Tibial artery (tissue), 4 donors: ENCODE results near the gene NTRK2.

Experiments used
- DNase-seq, 2 donors: peaks; one replicate each; pipeline ENCODE4 v3.0.0-alpha.2; 2019
- H3K27ac ChIP-seq, 2 donors: fragments of 200-600 bp; sonication (generic) in 1 of 2; 1 replicate in 1 of 2; 2 replicates in 1 of 2; pipeline ENCODE4 v1.5.1; 2018 to 2019; ENCODE audit warnings: mild to moderate bottlenecking in 1 of 2
- H3K27me3 ChIP-seq, 2 donors: fragments of 200-600 bp; sonication (generic) in 1 of 2; one replicate each; pipeline versions ENCODE4 v1.5.1 to v1.6.0; 2016 to 2019
- H3K36me3 ChIP-seq, 3 donors: fragments of 200-600 bp; sonication (generic) in 2 of 3; one replicate each; pipeline ENCODE4 v1.5.1; 2016 to 2019; ENCODE audit warnings: mild to moderate bottlenecking in 2 of 3
- H3K4me1 ChIP-seq, 4 donors: fragments of 200-600 bp; sonication (generic) in 2 of 4; 1 replicate in 3 of 4; 2 replicates in 1 of 4; pipeline ENCODE4 v1.5.1; 2016 to 2019
- H3K4me3 ChIP-seq, 2 donors: fragments of 200-600 bp; sonication (generic) in 1 of 2; 1 replicate in 1 of 2; 2 replicates in 1 of 2; pipeline ENCODE4 v1.5.1; 2018 to 2019; ENCODE audit warnings: mild to moderate bottlenecking in 2 of 2
- H3K9me3 ChIP-seq, 3 donors: fragments of 200-600 bp; sonication (generic) in 1 of 3; one replicate each; pipeline ENCODE4 v1.5.1; 2016 to 2019
- intact Hi-C: fragments of 100-400 bp; cut with DNase I; formaldehyde crosslinking; loops from one replicate; pipeline ENCODE4 v1.15.0; 2023; ENCODE audit warnings: low total_unique reads
- TF ChIP-seq, protein P1 (sequence below), 2 experiments: fragments of 200-600 bp in 1 of 2; fragments of 450-650 bp in 1 of 2; IDR thresholded peaks; one replicate each; pipeline ENCODE4 v1.5.1; 2017 to 2019; ENCODE audit warnings: antibody characterized with exemption in 2 of 2, mild to moderate bottlenecking in 1 of 2, moderate library complexity in 1 of 2

Gene NTRK2

DNA sequence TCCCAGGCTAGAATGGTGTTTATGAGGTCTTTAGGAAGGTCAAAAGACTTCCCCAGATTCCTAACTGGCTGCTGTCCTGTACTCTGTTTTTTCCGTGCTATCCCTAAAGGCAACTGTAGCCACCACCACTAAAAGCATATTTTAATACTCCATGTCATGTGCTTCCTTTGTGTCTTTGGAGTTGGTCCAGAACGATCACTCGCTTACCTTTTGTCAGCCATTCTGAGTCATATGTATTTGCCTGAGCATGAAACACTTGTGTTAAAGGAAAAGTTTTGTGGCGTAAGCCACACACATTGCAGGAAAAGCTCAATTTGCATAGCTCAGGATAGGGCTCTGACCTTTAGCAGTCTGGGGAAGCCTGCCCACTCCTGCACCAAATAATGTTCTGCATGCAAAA is 299.6 kb downstream of the NTRK2 start:
- Histone ChIP-seq H3K27me3 (no peaks in the 10 kb centered on the region), H3K9me3 (no peaks in the 10 kb centered on the region), H3K27ac (no peak overlapping the region), H3K36me3 (no peaks in the 10 kb centered on the region), H3K4me3 (no peak overlapping the region), H3K4me1 (no peaks in the 10 kb centered on the region)
- no peak for DNase-seq
- TF ChIP-seq, protein P1, sequence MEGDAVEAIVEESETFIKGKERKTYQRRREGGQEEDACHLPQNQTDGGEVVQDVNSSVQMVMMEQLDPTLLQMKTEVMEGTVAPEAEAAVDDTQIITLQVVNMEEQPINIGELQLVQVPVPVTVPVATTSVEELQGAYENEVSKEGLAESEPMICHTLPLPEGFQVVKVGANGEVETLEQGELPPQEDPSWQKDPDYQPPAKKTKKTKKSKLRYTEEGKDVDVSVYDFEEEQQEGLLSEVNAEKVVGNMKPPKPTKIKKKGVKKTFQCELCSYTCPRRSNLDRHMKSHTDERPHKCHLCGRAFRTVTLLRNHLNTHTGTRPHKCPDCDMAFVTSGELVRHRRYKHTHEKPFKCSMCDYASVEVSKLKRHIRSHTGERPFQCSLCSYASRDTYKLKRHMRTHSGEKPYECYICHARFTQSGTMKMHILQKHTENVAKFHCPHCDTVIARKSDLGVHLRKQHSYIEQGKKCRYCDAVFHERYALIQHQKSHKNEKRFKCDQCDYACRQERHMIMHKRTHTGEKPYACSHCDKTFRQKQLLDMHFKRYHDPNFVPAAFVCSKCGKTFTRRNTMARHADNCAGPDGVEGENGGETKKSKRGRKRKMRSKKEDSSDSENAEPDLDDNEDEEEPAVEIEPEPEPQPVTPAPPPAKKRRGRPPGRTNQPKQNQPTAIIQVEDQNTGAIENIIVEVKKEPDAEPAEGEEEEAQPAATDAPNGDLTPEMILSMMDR (IDR thresholded peaks at IDR 0.05), result no peak
- intact Hi-C loops, result no loop called here

DNA sequence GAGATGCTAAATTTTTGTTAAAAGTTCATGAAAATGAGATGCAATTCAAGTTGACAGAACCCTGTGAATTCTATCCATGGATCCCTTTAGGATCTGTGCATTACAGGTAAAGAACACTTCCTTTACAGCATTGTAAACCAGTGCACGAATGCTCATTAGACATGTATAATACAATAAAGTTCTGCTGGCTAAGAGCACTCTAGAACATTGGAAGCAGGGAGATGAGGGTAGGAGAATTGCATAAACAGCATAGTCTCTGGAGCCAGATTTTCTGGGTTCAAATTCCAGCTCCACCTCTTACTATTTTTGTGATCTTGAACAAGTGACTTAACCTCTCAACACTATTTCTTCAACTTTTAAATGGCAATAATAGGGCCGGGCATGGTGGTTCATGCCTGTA is 300.2 kb downstream of the NTRK2 start:
- intact Hi-C loops, result no loop called here
- Histone ChIP-seq H3K27me3 (no peaks in the 10 kb centered on the region), H3K36me3 (no peaks in the 10 kb centered on the region), H3K4me3 (no peak overlapping the region), H3K9me3 (no peaks in the 10 kb centered on the region), H3K27ac (no peak overlapping the region), H3K4me1 (no peaks in the 10 kb centered on the region)
- TF ChIP-seq, protein P1 (IDR thresholded peaks at IDR 0.05), result no peak
- DNase-seq, result no peak

DNA sequence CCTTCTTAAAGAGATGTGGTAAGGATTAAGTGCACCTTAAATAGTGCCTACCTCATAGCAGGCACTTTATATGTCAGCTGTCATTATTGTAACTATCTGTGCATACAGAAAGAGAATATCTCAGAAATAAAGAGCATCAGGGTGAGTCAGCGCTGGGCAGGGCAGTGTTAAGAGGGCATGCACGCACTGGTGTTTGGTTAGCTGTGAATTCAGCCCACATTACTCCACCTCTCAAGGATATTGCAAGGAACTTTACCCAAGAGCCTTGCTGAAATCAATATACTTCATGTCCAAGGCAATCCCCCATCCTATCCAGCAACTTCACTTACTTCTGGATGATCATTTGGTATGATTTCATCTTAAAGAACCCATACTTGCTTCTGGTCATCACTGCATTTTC is 300.9 kb downstream of the NTRK2 start:
- TF ChIP-seq, protein P1 (IDR thresholded peaks at IDR 0.05), result no peak
- no peak overlapping the region for H3K27ac ChIP-seq
- H3K36me3 ChIP-seq, result no peaks in the 10 kb centered on the region
- H3K4me1 ChIP-seq, result no peaks in the 10 kb centered on the region
- intact Hi-C loops, result no loop called here
- H3K4me3 ChIP-seq, result no peak overlapping the region
- no peaks in the 10 kb centered on the region for H3K27me3 ChIP-seq
- DNase-seq, result no peak
- no peaks in the 10 kb centered on the region for H3K9me3 ChIP-seq

DNA sequence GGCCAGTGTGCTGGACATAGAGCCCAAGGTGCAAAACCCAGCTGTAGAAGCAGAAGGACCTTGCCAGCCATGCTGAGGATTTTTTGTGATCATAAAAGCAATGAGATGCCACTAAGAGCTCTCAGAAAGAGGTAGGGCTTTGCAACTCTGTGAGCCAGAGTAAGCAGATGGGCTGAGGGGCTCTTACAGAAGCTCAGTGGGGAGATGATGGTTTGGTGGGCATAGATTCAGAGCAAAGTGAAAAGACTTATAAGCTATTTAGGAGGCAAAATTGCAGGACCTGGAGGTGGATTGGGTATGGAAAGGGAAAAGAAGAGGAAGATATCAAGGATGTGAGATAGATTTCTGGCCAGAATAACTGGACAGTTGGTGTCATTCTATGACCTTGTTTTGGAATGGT is 302.0 kb downstream of the NTRK2 start:
- no peak overlapping the region for H3K4me3 ChIP-seq
- H3K4me1 ChIP-seq, result no peaks in the 10 kb centered on the region
- no peaks in the 10 kb centered on the region for H3K27me3 ChIP-seq
- TF ChIP-seq, protein P1 (IDR thresholded peaks at IDR 0.05), result no peak
- no peaks in the 10 kb centered on the region for H3K9me3 ChIP-seq
- intact Hi-C loops, result no loop called here
- DNase-seq, result no peak
- H3K27ac ChIP-seq, result no peak overlapping the region
- no peaks in the 10 kb centered on the region for H3K36me3 ChIP-seq

DNA sequence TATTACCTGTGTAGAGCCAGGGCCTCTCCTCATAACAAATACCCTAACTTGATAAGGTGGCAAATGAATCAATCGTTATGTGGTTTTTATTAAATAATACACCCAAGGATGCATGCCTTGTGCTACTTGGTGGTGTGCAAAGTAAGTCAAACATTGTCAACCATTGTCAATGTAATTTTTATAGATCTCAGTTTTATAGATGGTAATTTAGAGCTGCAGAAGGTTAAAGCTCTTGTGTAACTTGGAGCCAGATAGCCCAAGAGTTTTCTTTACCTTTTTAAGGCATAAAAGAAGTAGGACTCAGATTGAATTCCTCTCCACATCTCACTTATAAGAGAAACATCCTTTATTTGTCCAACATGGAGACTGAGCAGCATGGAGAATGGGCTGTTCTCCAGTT is 304.7 kb downstream of the NTRK2 start:
- H3K4me3 ChIP-seq, result no peak overlapping the region
- no peaks in the 10 kb centered on the region for H3K27me3 ChIP-seq

DNA sequence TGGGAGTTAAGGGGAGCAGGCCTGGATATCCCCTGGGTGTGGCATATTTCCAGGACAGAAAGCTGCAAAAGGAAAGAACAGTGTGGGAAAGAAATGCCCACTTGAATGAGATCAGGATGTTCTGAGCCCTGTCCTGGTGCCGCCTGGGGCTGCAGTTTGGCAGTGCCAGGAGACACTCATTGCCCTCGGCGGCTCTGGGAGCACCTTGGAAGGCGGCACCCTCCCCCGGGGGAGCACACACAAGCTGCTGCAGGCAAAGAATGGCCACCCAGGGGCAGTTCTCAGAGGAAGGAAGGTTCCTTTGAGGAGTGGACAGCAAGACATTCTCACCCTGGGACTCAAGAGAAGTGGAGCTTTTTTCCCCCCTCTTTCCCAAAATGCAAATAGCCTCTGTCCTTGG is 305.3 kb downstream of the NTRK2 start:
- Histone ChIP-seq H3K4me3 (no peak overlapping the region), H3K36me3 (no peaks in the 10 kb centered on the region), H3K4me1 (no peaks in the 10 kb centered on the region), H3K27me3 (no peaks in the 10 kb centered on the region), H3K27ac (no peak overlapping the region), H3K9me3 (no peaks in the 10 kb centered on the region)
- intact Hi-C loops, result no loop called here
- TF ChIP-seq, protein P1 (IDR thresholded peaks at IDR 0.05), result no peak
- DNase-seq, result no peak

More for the DNA sequence above, 304.7 kb downstream of the NTRK2 start:
- Histone ChIP-seq H3K9me3 (no peaks in the 10 kb centered on the region), H3K4me1 (no peaks in the 10 kb centered on the region), H3K36me3 (no peaks in the 10 kb centered on the region), H3K27ac (no peak overlapping the region)
- intact Hi-C loops, result no loop called here
- DNase-seq, result no peak
- TF ChIP-seq, protein P1 (IDR thresholded peaks at IDR 0.05), result no peak
